Lung (tissue), 12 donors: Measurements from ENCODE around the gene GPR183. TPM values are rescaled to one million over a fixed set of nuclear protein-coding genes. Genes with fewer than 3 reads are reported as not detected.

Experiments
- ATAC-seq: fragments of 200-7000 bp; cut with Tn5 transposase; one replicate; pipeline ENCODE4 v1.9.1; 2020; ENCODE audit warnings: moderate number of reproducible peaks; ENCODE audit not compliant: insufficient read depth, low FRiP score
- DNase-seq, 3 donors: peaks; one replicate each; pipeline ENCODE4 v3.0.0-alpha.2; 2013 to 2017
- H3K27ac ChIP-seq, 2 donors: one replicate each; pipeline ENCODE4 v1.5.1; 2013; ENCODE audit warnings: mild to moderate bottlenecking in 2 of 2, moderate library complexity in 2 of 2, control low read depth in 1 of 2, inconsistent platforms in 1 of 2, low read depth in 1 of 2, low read length in 1 of 2
- H3K27me3 ChIP-seq, 3 donors: one replicate each; pipeline ENCODE4 v1.5.1; 2013; ENCODE audit warnings: low read length in 2 of 3; ENCODE audit not compliant: control insufficient read depth in 3 of 3, insufficient read depth in 3 of 3
- H3K36me3 ChIP-seq, 4 donors: one replicate each; pipeline ENCODE4 v1.5.1; 2013; ENCODE audit warnings: low read length in 4 of 4, mild to moderate bottlenecking in 1 of 4, moderate library complexity in 1 of 4; ENCODE audit not compliant: control insufficient read depth in 4 of 4, insufficient read depth in 4 of 4
- H3K4me1 ChIP-seq, 5 donors: one replicate each; pipeline ENCODE4 v1.5.1; 2013; ENCODE audit warnings: low read length in 5 of 5, mild to moderate bottlenecking in 2 of 5, moderate library complexity in 1 of 5; ENCODE audit not compliant: control insufficient read depth in 5 of 5, insufficient read depth in 5 of 5
- H3K4me3 ChIP-seq: one replicate; pipeline ENCODE4 v1.5.1; 2013; ENCODE audit warnings: mild to moderate bottlenecking, control low read depth, moderate library complexity
- H3K9ac ChIP-seq, 2 donors: one replicate each; pipeline ENCODE4 v1.5.1; 2013; ENCODE audit warnings: low read length in 2 of 2, control low read depth in 1 of 2; ENCODE audit not compliant: insufficient read depth in 1 of 2
- H3K9me3 ChIP-seq, 4 donors: one replicate each; pipeline ENCODE4 v1.5.1; 2013; ENCODE audit warnings: low read length in 3 of 4, mild to moderate bottlenecking in 1 of 4, moderate library complexity in 1 of 4; ENCODE audit not compliant: control insufficient read depth in 4 of 4, insufficient read depth in 3 of 4
- CTCF ChIP-seq: IDR thresholded peaks from 2 replicates; pipeline ENCODE4 v1.5.1; 2012; ENCODE audit warnings: mild to moderate bottlenecking; ENCODE audit errors: control extremely low read depth, extremely low read depth
- WGBS, 2 donors: extraction: QIAGEN DNeasy Blood & Tissue Kit; methylation state at CpG; one replicate each; pipeline ENCODE4 v1.1.7; 2013; 5-methylcytosine and 5-hydroxymethylcytosine counted together
- polyA plus RNA-seq, 2 donors: library from polyadenylated mRNA; stranded (reverse); fragments of 200-250 nt; gene quantifications; one replicate each; pipeline ENCODE4 v1.2.1, GENCODE V29; 2013
- total RNA-seq, 2 donors: library from RNA; depleted of rRNA in 1 of 2; stranded (reverse); fragments of >200 nt in 1 of 2; gene quantifications; one replicate each; pipeline ENCODE4 v1.2.1, GENCODE V29; 2014 to 2021
- donor health status: control.
- donor health status: control.
- donor health status: Bipolar disorder and iron deficiency.
- donor health status: healthy.
- donor health status: DM: yes; HTN: yes; CAD: no.

Gene GPR183
- total and polyA plus RNA-seq, 4 donors, result 6.3 to 38.3 (median 16.0) TPM

- DNase-seq, result no peak
- no peak for TF ChIP-seq CTCF
- Histone ChIP-seq H3K4me3 (no peak overlapping the region), H3K36me3 (peaks cover 5 to 15% (median 8%) of the 10 kb centered on the region in 4 donors), H3K4me1 (no peaks in the 10 kb centered on the region), H3K9me3 (no peaks in the 10 kb centered on the region), H3K27me3 (no peaks in the 10 kb centered on the region), H3K9ac (no peak overlapping the region), H3K27ac (no peak overlapping the region)
- ATAC-seq, result no peak
- WGBS, 2 donors, result 95 to 96% methylated on average over 2 of the region's 2 CpGs
Observed at GRCh38 chr13:99350191-99350590, 43.0 kb upstream of the GPR183 start.

- ATAC-seq (no peak), DNase-seq (no peak)
- Histone ChIP-seq H3K4me1 (no peaks in the 10 kb centered on the region), H3K9ac (no peak overlapping the region), H3K4me3 (no peak overlapping the region), H3K9me3 (no peaks in the 10 kb centered on the region), H3K27me3 (no peaks in the 10 kb centered on the region), H3K27ac (no peak overlapping the region), H3K36me3 (peaks cover 11 to 25% (median 13%) of the 10 kb centered on the region in 4 donors)
- no peak for TF ChIP-seq CTCF
- 95% methylated on average over 8 of the region's 8 CpGs for WGBS, 2 donors
Observed at GRCh38 chr13:99347911-99348451, 40.8 kb upstream of the GPR183 start.

- Histone ChIP-seq H3K36me3 (peaks cover 13 to 30% (median 16%) of the 10 kb centered on the region in 4 donors), H3K9ac (no peak overlapping the region), H3K4me3 (no peak overlapping the region), H3K27me3 (no peaks in the 10 kb centered on the region), H3K27ac (no peak overlapping the region), H3K4me1 (no peaks in the 10 kb centered on the region), H3K9me3 (no peaks in the 10 kb centered on the region)
- WGBS, 2 donors, result 91 to 95% methylated on average over 6 of the region's 6 CpGs
- ATAC-seq (no peak), DNase-seq (no peak)
- no peak for TF ChIP-seq CTCF
Observed at GRCh38 chr13:99347335-99347878, 40.2 kb upstream of the GPR183 start.
